ENCODE data around the gene ALDH1A2. TPM values are rescaled to one million over a fixed set of nuclear protein-coding genes. Genes with fewer than 3 reads are reported as not detected.
A peak's percentile ranks its signal among the peaks of the same experiment; 100 is the strongest.

ALDH1A2 gene
- polyA plus RNA-seq, 1 of the 3 experiments (the other 2 are of a cell fraction), result not detected

- no peak overlapping the region for H3K4me2 ChIP-seq
- H3K4me1 ChIP-seq (ENCODE audit: control insufficient read depth in 1 of 2, insufficient read depth in 2 of 2, low read depth in 1 of 2, low read length in 1 of 2), result no peaks in the 10 kb centered on the region; a peak in 1 of 4 replicates
- TF ChIP-seq YY1 (IDR thresholded peaks at IDR 0.05; ENCODE audit: low read depth) (no peak), NRF1 (IDR thresholded peaks at IDR 0.05; ENCODE audit: low read depth, low read length) (no peak), SMC3 (IDR thresholded peaks at IDR 0.05; ENCODE audit: low read depth, low read length) (peak; percentile 61), FOSL2 (IDR thresholded peaks at IDR 0.05; ENCODE audit: borderline replicate concordance, low read depth) (no peak), TCF12 (IDR thresholded peaks at IDR 0.05) (no peak), CTCF (IDR thresholded peaks at IDR 0.05) (peak; percentile 99), JUND (IDR thresholded peaks at IDR 0.05) (no peak), FOXJ3 (CRISPR knock-in tag; IDR thresholded peaks at IDR 0.05) (no peak), RAD21 (IDR thresholded peaks at IDR 0.05; ENCODE audit: low read length) (peak; percentile 86), TEAD4 (IDR thresholded peaks at IDR 0.05; ENCODE audit: borderline replicate concordance, insufficient read depth) (no peak), EP300 (IDR thresholded peaks at IDR 0.05; ENCODE audit: borderline replicate concordance in 1 of 2, low read depth in 1 of 2, low read length in 1 of 2) (no peak), SIN3A (IDR thresholded peaks at IDR 0.05; ENCODE audit: borderline replicate concordance, low read depth, low read length) (no peak), USF1 (IDR thresholded peaks at IDR 0.05; ENCODE audit: borderline replicate concordance, low read depth) (no peak)
- no peaks in the 10 kb centered on the region for H3K79me2 ChIP-seq (ENCODE audit: insufficient read depth)
- H3K9me2 ChIP-seq, result no peaks in the 10 kb centered on the region
- peaks cover 6% of the 10 kb centered on the region for H3F3A ChIP-seq (replicated peaks; ENCODE audit: insufficient read depth)
- H3K27me3 ChIP-seq (ENCODE audit: insufficient read depth), result peaks cover 15% of the 10 kb centered on the region
- peak; percentile 38 for DNase-seq
- H3K9me3 ChIP-seq, result no peaks in the 10 kb centered on the region
- peak overlapping the region in 1 of 2 experiments; percentile 46; a peak in 1 of 4 replicates for H3K4me3 ChIP-seq (ENCODE audit: low read depth in 2 of 2, low read length in 1 of 2)
- 40% methylated on average over 7 of the region's 7 CpGs for WGBS (ENCODE audit: low lambda C conversion rate)
- H2AFZ ChIP-seq (ENCODE audit: low read depth), result no peak overlapping the region
- no peaks in the 10 kb centered on the region for H3K36me3 ChIP-seq (replicated peaks in 1 of 2; ENCODE audit: control insufficient read depth in 1 of 2, insufficient read depth in 2 of 2, low read length in 1 of 2)
- H4K20me1 ChIP-seq (ENCODE audit: insufficient read depth), result no peaks in the 10 kb centered on the region
- no peak overlapping the region for H3K9ac ChIP-seq
- POLR2A ChIA-PET, result no interaction called here
- H3K27ac ChIP-seq (ENCODE audit: low read depth in 2 of 2, low read length in 1 of 2), result no peak overlapping the region
- CTCF ChIA-PET, result interaction anchor here (0.5 to 10.0 kb wide), 104 partner anchors 9 to 1702 kb away, joined by 3 to 241 read pairs (median 4); partner anchors contain the start of gene POLR2M
Observed at GRCh38 chr15:58070801-58071418, 5.4 kb upstream of the ALDH1A2 start.

- H4K20me1 ChIP-seq (ENCODE audit: insufficient read depth), result no peaks in the 10 kb centered on the region
- DNase-seq, result no peak
- no peak overlapping the region for H3K27ac ChIP-seq (ENCODE audit: low read depth in 2 of 2, low read length in 1 of 2)
- WGBS (ENCODE audit: low lambda C conversion rate), result 77% methylated on average over 5 of the region's 5 CpGs
- H2AFZ ChIP-seq (ENCODE audit: low read depth), result no peak overlapping the region
- POLR2A ChIA-PET, result no interaction called here
- peaks cover 31% of the 10 kb centered on the region for H3K27me3 ChIP-seq (ENCODE audit: insufficient read depth)
- no peak overlapping the region for H3K4me3 ChIP-seq (ENCODE audit: low read depth in 2 of 2, low read length in 1 of 2)
- no peaks in the 10 kb centered on the region for H3K36me3 ChIP-seq (replicated peaks in 1 of 2; ENCODE audit: control insufficient read depth in 1 of 2, insufficient read depth in 2 of 2, low read length in 1 of 2)
- no peak overlapping the region for H3K9ac ChIP-seq
- no peaks in the 10 kb centered on the region for H3K9me3 ChIP-seq
- H3K4me2 ChIP-seq, result no peak overlapping the region
- H3F3A ChIP-seq (replicated peaks; ENCODE audit: insufficient read depth), result peaks cover 6% of the 10 kb centered on the region
- no peaks in the 10 kb centered on the region for H3K79me2 ChIP-seq (ENCODE audit: insufficient read depth)
- H3K9me2 ChIP-seq, result no peaks in the 10 kb centered on the region
- CTCF ChIA-PET, result interaction anchor here (0.8 to 10.0 kb wide), 15 partner anchors 9 to 507 kb away, joined by 3 to 241 read pairs (median 8); no protein-coding TSS in a partner anchor
- H3K4me1 ChIP-seq (ENCODE audit: control insufficient read depth in 1 of 2, insufficient read depth in 2 of 2, low read depth in 1 of 2, low read length in 1 of 2), result no peaks in the 10 kb centered on the region; a peak in 1 of 4 replicates
- TF ChIP-seq FOSL2 (IDR thresholded peaks at IDR 0.05; ENCODE audit: borderline replicate concordance, low read depth), result no peak
- TF ChIP-seq USF2 (IDR thresholded peaks at IDR 0.05; ENCODE audit: borderline replicate concordance, low read depth, low read length), result no peak
- TF ChIP-seq POLR2AphosphoS5 (IDR thresholded peaks at IDR 0.05; ENCODE audit: low read depth, low read length), result no peak
- no peak for TF ChIP-seq TEAD4 (IDR thresholded peaks at IDR 0.05; ENCODE audit: borderline replicate concordance, insufficient read depth)
- TF ChIP-seq MAX (IDR thresholded peaks at IDR 0.05; ENCODE audit: low read depth), result no peak
- TF ChIP-seq MXI1 (IDR thresholded peaks at IDR 0.05; ENCODE audit: low read depth, low read length), result no peak
- no peak for TF ChIP-seq FOXM1 (IDR thresholded peaks at IDR 0.05; ENCODE audit: low read depth)
- TF ChIP-seq GATA2 (CRISPR knock-in tag; IDR thresholded peaks at IDR 0.05), result no peak
- TF ChIP-seq REST (IDR thresholded peaks at IDR 0.05; ENCODE audit: low read depth, low read length), result no peak
- no peak for TF ChIP-seq RFX5 (IDR thresholded peaks at IDR 0.05; ENCODE audit: low read length)
Observed at GRCh38 chr15:58069008-58069407, 3.5 kb upstream of the ALDH1A2 start.
